ENCODE measurements around the gene SCN1A. TPM values are rescaled to one million over a fixed set of nuclear protein-coding genes. Genes with fewer than 3 reads are reported as not detected.

Gene SCN1A
- total RNA-seq, 4 donors from 2014 or later = under 0.01 TPM; not detected in 3

DNA sequence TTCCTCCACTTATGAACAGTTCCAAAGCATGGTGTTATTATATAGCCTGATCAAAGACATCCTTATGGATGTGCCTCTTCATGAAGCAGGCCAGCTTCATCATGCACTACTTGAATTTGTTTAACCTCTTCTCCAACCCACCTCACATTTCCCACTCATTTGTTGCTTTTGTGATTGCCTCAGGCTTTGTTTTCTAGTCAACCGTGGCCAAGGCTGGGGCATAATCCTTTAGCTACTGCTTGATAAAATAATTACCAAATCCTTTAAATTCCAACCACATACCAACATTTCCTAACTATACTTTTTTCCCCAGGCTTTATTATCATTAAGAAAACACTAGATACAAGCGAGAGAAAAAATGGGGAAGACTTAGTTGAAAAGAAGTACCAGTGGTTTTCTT is 39.6 kb upstream of the SCN1A start:
- TF ChIP-seq POLR2AphosphoS5 (IDR thresholded peaks at IDR 0.05) (no peak), EP300 (IDR thresholded peaks at IDR 0.05) (no peak), POLR2A (IDR thresholded peaks at IDR 0.05; ENCODE audit: low read depth) (no peak)
- TF ChIP-seq, protein P1, sequence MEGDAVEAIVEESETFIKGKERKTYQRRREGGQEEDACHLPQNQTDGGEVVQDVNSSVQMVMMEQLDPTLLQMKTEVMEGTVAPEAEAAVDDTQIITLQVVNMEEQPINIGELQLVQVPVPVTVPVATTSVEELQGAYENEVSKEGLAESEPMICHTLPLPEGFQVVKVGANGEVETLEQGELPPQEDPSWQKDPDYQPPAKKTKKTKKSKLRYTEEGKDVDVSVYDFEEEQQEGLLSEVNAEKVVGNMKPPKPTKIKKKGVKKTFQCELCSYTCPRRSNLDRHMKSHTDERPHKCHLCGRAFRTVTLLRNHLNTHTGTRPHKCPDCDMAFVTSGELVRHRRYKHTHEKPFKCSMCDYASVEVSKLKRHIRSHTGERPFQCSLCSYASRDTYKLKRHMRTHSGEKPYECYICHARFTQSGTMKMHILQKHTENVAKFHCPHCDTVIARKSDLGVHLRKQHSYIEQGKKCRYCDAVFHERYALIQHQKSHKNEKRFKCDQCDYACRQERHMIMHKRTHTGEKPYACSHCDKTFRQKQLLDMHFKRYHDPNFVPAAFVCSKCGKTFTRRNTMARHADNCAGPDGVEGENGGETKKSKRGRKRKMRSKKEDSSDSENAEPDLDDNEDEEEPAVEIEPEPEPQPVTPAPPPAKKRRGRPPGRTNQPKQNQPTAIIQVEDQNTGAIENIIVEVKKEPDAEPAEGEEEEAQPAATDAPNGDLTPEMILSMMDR (IDR thresholded peaks at IDR 0.05) = no peak
- WGBS = 35% methylated on average over 2 of the region's 2 CpGs
- DNase-seq (ENCODE audit: extremely low spot score) = no peak
- H3K27ac ChIP-seq (replicated peaks in 1 of 4) = no peak overlapping the region
- intact Hi-C loops (cut with DNase I) = no loop called here
- no peak overlapping the region for H3K4me3 ChIP-seq
- no peaks in the 10 kb centered on the region for H3K9me3 ChIP-seq
- H3K4me1 ChIP-seq = no peaks in the 10 kb centered on the region
- no peaks in the 10 kb centered on the region for H3K36me3 ChIP-seq
- H3K27me3 ChIP-seq = no peaks in the 10 kb centered on the region

DNA sequence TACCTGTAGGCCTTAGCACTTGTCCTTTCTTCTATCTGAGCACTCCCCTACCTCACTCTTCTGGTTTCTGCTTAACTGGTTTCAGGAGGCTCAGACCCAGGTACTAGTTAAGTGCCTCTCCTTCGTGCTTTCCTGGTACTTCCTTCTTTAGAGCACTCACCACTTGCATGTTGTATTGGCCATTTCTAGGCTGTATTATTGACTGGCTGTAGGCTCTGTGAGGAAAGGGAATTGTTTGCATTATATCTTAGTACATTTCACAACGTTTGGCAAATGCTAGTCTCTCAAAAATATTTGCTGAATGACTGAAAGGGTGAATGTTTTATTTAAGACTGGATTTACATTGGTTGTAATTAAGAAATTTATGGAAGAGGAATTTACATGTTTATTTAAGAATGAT is 36.0 kb upstream of the SCN1A start:
- no peak for DNase-seq (ENCODE audit: extremely low spot score)
- H3K4me1 ChIP-seq = no peaks in the 10 kb centered on the region
- H3K36me3 ChIP-seq = no peaks in the 10 kb centered on the region
- WGBS = 44% methylated on average over 2 of the region's 2 CpGs
- TF ChIP-seq POLR2A (IDR thresholded peaks at IDR 0.05; ENCODE audit: low read depth) (no peak), EP300 (IDR thresholded peaks at IDR 0.05) (no peak), POLR2AphosphoS5 (IDR thresholded peaks at IDR 0.05) (no peak)
- TF ChIP-seq, protein P1 (IDR thresholded peaks at IDR 0.05) = no peak
- H3K4me3 ChIP-seq = no peak overlapping the region
- no peak overlapping the region for H3K27ac ChIP-seq (replicated peaks in 1 of 4)
- intact Hi-C loops (cut with DNase I) = no loop called here
- H3K9me3 ChIP-seq = no peaks in the 10 kb centered on the region
- no peaks in the 10 kb centered on the region for H3K27me3 ChIP-seq

DNA sequence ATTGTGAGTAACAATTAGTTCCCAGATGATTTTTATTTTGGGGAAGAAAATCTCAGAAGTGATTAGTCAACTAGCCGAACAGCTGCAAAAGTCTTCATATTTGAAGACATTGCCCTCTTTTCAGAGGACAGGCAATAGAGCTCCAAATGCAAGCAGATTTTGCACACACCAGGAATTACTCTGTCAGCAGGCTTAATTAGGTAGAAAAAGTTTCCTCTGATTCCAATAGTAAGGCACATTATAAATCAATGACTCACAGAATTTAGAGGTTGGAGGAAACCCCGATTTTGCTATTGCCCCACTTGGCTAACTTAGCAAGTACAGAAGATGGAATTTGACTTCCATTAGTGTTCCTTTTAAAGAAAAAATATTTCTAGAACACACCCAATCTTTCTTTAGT is 30.7 kb upstream of the SCN1A start:
- 72% methylated on average over 2 of the region's 2 CpGs for WGBS
- intact Hi-C loops (cut with DNase I) = no loop called here
- no peak overlapping the region for H3K27ac ChIP-seq (replicated peaks in 1 of 4)
- no peak for DNase-seq (ENCODE audit: extremely low spot score)
- no peaks in the 10 kb centered on the region for H3K9me3 ChIP-seq
- H3K36me3 ChIP-seq = no peaks in the 10 kb centered on the region
- TF ChIP-seq, protein P1 (IDR thresholded peaks at IDR 0.05) = no peak
- no peak for TF ChIP-seq POLR2A (IDR thresholded peaks at IDR 0.05; ENCODE audit: low read depth)
- H3K4me1 ChIP-seq = no peaks in the 10 kb centered on the region
- no peak overlapping the region for H3K4me3 ChIP-seq
- H3K27me3 ChIP-seq = no peaks in the 10 kb centered on the region

DNA sequence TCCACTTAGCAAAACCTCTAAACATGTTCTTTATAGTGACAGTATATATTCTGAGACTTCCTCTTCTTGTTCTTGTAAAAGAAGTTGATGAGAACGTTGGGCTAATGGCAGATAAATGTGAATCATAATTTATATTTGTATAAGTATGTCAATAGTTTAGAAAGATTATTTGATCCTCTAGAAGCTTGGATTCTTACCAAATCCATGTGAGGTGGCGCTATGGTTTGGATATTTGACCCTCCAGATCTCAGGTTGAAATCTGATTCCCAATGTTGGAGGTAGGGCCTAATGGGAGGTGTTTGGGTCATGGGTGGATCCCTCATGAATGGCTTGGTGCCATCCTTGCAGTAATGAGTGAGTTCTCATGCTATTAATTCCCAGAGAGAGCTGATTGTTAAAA is 29.8 kb upstream of the SCN1A start:
- Histone ChIP-seq H3K27ac (replicated peaks in 1 of 4) (no peak overlapping the region), H3K9me3 (no peaks in the 10 kb centered on the region), H3K27me3 (no peaks in the 10 kb centered on the region), H3K36me3 (no peaks in the 10 kb centered on the region), H3K4me1 (no peaks in the 10 kb centered on the region), H3K4me3 (no peak overlapping the region)
- TF ChIP-seq POLR2AphosphoS5 (IDR thresholded peaks at IDR 0.05) (no peak), EP300 (IDR thresholded peaks at IDR 0.05) (no peak), POLR2A (IDR thresholded peaks at IDR 0.05; ENCODE audit: low read depth) (no peak)
- TF ChIP-seq, protein P1 (IDR thresholded peaks at IDR 0.05) = no peak
- WGBS = 74% methylated on average over 2 of the region's 2 CpGs
- DNase-seq (ENCODE audit: extremely low spot score) = no peak
- intact Hi-C loops (cut with DNase I) = no loop called here

DNA sequence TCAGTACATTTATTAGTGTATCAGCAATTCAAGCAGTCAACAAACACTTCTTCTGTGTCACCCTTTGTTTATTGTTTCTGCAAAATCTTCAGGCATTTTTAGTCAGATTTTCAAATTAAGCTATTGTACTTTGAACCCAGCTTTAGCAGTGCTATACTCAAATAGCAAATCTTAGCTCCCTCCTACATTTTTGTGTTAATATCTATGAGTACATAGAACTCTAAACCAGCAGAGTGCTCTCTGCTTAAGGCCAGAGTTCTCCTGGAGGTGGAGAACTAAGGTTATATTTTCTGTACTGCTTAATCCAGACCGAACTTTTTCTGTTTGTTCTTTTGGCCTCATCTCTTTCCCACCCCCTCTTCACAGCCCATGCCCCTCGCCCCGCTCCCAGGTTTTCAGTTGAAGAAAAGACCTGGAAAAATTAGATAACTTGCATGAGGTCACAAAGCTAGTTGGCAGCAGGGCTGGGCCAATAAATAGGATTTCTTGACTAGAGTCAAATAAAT is 29.2 kb upstream of the SCN1A start:
- no peak for DNase-seq (ENCODE audit: extremely low spot score)
- Histone ChIP-seq H3K36me3 (no peaks in the 10 kb centered on the region), H3K9me3 (no peaks in the 10 kb centered on the region), H3K27me3 (no peaks in the 10 kb centered on the region), H3K4me3 (no peak overlapping the region), H3K4me1 (no peaks in the 10 kb centered on the region), H3K27ac (replicated peaks in 1 of 4) (no peak overlapping the region)
- TF ChIP-seq POLR2AphosphoS5 (IDR thresholded peaks at IDR 0.05) = no peak
- no peak for TF ChIP-seq POLR2A (IDR thresholded peaks at IDR 0.05; ENCODE audit: low read depth)
- TF ChIP-seq, protein P1 (IDR thresholded peaks at IDR 0.05) = no peak
- TF ChIP-seq EP300 (IDR thresholded peaks at IDR 0.05) = no peak
- intact Hi-C loops (cut with DNase I) = no loop called here
- 88% methylated on average over 3 of the region's 3 CpGs for WGBS

Measured in esophagus muscularis mucosa (tissue), 4 donors.